Fibroblast of lung (primary cell): Measurements from ENCODE around the gene ZNF197. TPM values are rescaled to one million over a fixed set of nuclear protein-coding genes. Genes with fewer than 3 reads are reported as not detected.
A peak's percentile ranks its signal among the peaks of the same experiment; 100 is the strongest.

Experiments used
- DNase-seq, 2 donors: peaks; one replicate each; pipeline versions ENCODE4 v3.0.0 to v3.0.0-alpha.2; 2010; ENCODE audit warnings: low read depth in 2 of 2
- H2AFZ ChIP-seq: 2 replicates; pipeline ENCODE4 v1.5.1; 2012; ENCODE audit warnings: low read length, control low read depth, inconsistent platforms
- H3K27ac ChIP-seq: 2 replicates; pipeline ENCODE4 v1.5.1; 2011; ENCODE audit warnings: low read length, control low read depth; ENCODE audit not compliant: insufficient read depth
- H3K27me3 ChIP-seq: 2 replicates; pipeline ENCODE4 v1.5.1; 2011; ENCODE audit warnings: mild to moderate bottlenecking, low read length; ENCODE audit not compliant: control insufficient read depth, insufficient read depth
- H3K36me3 ChIP-seq: 2 replicates; pipeline ENCODE4 v1.5.1; 2011; ENCODE audit warnings: low read length; ENCODE audit not compliant: control insufficient read depth, insufficient read depth
- H3K4me1 ChIP-seq: 2 replicates; pipeline ENCODE4 v1.5.1; 2011; ENCODE audit warnings: low read length; ENCODE audit not compliant: control insufficient read depth, insufficient read depth; ENCODE audit errors: extremely low read depth
- H3K4me2 ChIP-seq: 2 replicates; pipeline ENCODE4 v1.5.1; 2011; ENCODE audit warnings: low read length, control low read depth; ENCODE audit not compliant: insufficient read depth; ENCODE audit errors: extremely low read depth
- H3K4me3 ChIP-seq, 4 experiments: fragments of 200-600 bp in 1 of 4; sonication (generic) in 1 of 4; replicated peaks in 1 of 4; 2 replicates each; pipeline ENCODE4 v1.5.1; 2011 to 2016; ENCODE audit warnings: low read length in 4 of 4, low read depth in 3 of 4, mild to moderate bottlenecking in 3 of 4, control low read depth in 2 of 4, inconsistent platforms in 1 of 4, mixed read lengths in 1 of 4; ENCODE audit not compliant: insufficient read depth in 1 of 4; ENCODE audit errors: control extremely low read depth in 1 of 4
- H3K79me2 ChIP-seq: 2 replicates; pipeline ENCODE4 v1.5.1; 2012; ENCODE audit warnings: mild to moderate bottlenecking, low read length, inconsistent platforms; ENCODE audit not compliant: control insufficient read depth, insufficient read depth
- H3K9ac ChIP-seq: 2 replicates; pipeline ENCODE4 v1.5.1; 2011; ENCODE audit warnings: mild to moderate bottlenecking, low read length, control low read depth; ENCODE audit not compliant: insufficient read depth
- H3K9me3 ChIP-seq: 2 replicates; pipeline ENCODE4 v1.5.1; 2012; ENCODE audit warnings: low read depth, low read length; ENCODE audit not compliant: control insufficient read depth, insufficient read depth
- H4K20me1 ChIP-seq: 2 replicates; pipeline ENCODE4 v1.5.1; 2011; ENCODE audit warnings: low read length; ENCODE audit not compliant: control insufficient read depth, insufficient read depth; ENCODE audit errors: extremely low read depth
- EZH2 ChIP-seq: IDR thresholded peaks from 2 replicates; pipeline ENCODE4 v1.5.1; 2012; ENCODE audit warnings: low read length, control low read depth, mild to moderate bottlenecking; ENCODE audit errors: missing control alignments
- polyA plus RNA-seq, 2 donors: library from polyadenylated mRNA; depleted of rRNA in 1 of 2; stranded (reverse) in 1 of 2; unstranded in 1 of 2; fragments of >200 nt; gene quantifications; 2 replicates each; pipeline ENCODE4 v1.2.1, GENCODE V29; 2011 to 2012; ENCODE audit warnings: missing spikeins in 1 of 2
- total RNA-seq: library from RNA; depleted of rRNA; stranded (reverse); fragments of >200 nt; gene quantifications from 2 replicates; pipeline ENCODE4 v1.2.1, GENCODE V29; 2014
- TF ChIP-seq, protein P1 (sequence below), 2 donors: IDR thresholded peaks in 1 of 2; conservative IDR thresholded peaks in 1 of 2; 1 replicate in 1 of 2; 2 replicates in 1 of 2; pipeline ENCODE4 v1.5.1; 2011 to 2012; ENCODE audit warnings: low read length in 2 of 2, control low read depth in 1 of 2, inconsistent platforms in 1 of 2, low read depth in 1 of 2, mild to moderate bottlenecking in 1 of 2

ZNF197 gene
- total and polyA plus RNA-seq, 2 donors (not counting 1 experiment from before 2014, with no cell fraction given): 9.3 to 20.8 TPM

GRCh38 chr3:44678480-44679116, 53.8 kb downstream of the ZNF197 start:
- no peaks in the 10 kb centered on the region for H4K20me1 ChIP-seq
- no peak for TF ChIP-seq EZH2
- TF ChIP-seq, protein P1, sequence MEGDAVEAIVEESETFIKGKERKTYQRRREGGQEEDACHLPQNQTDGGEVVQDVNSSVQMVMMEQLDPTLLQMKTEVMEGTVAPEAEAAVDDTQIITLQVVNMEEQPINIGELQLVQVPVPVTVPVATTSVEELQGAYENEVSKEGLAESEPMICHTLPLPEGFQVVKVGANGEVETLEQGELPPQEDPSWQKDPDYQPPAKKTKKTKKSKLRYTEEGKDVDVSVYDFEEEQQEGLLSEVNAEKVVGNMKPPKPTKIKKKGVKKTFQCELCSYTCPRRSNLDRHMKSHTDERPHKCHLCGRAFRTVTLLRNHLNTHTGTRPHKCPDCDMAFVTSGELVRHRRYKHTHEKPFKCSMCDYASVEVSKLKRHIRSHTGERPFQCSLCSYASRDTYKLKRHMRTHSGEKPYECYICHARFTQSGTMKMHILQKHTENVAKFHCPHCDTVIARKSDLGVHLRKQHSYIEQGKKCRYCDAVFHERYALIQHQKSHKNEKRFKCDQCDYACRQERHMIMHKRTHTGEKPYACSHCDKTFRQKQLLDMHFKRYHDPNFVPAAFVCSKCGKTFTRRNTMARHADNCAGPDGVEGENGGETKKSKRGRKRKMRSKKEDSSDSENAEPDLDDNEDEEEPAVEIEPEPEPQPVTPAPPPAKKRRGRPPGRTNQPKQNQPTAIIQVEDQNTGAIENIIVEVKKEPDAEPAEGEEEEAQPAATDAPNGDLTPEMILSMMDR (conservative IDR thresholded peaks at IDR 0.05 in 1 of 2, IDR thresholded peaks at IDR 0.05 in 1 of 2; ENCODE audit: low read depth in 1 of 2, low read length in 2 of 2): no peak
- H3K9ac ChIP-seq: no peak overlapping the region
- DNase-seq: no peak
- no peak overlapping the region for H3K27ac ChIP-seq
- H3K4me1 ChIP-seq: no peaks in the 10 kb centered on the region
- no peaks in the 10 kb centered on the region for H3K36me3 ChIP-seq
- H3K79me2 ChIP-seq: no peaks in the 10 kb centered on the region
- no peaks in the 10 kb centered on the region for H3K9me3 ChIP-seq
- no peak overlapping the region for H3K4me2 ChIP-seq
- no peaks in the 10 kb centered on the region for H3K27me3 ChIP-seq
- no peak overlapping the region for H2AFZ ChIP-seq
- H3K4me3 ChIP-seq: no peak overlapping the region

GRCh38 chr3:44680921-44681455, 56.2 kb downstream of the ZNF197 start:
- H3K27ac ChIP-seq: no peak overlapping the region
- H3K36me3 ChIP-seq: no peaks in the 10 kb centered on the region
- no peaks in the 10 kb centered on the region for H3K79me2 ChIP-seq
- no peak overlapping the region for H3K4me2 ChIP-seq
- H3K9me3 ChIP-seq: no peaks in the 10 kb centered on the region
- H4K20me1 ChIP-seq: no peaks in the 10 kb centered on the region
- no peaks in the 10 kb centered on the region for H3K27me3 ChIP-seq
- H3K4me3 ChIP-seq: no peak overlapping the region
- H2AFZ ChIP-seq: no peak overlapping the region
- H3K4me1 ChIP-seq: no peaks in the 10 kb centered on the region
- DNase-seq: peak in 1 of 2 donors; percentile 26
- no peak overlapping the region for H3K9ac ChIP-seq
- TF ChIP-seq, protein P1 (conservative IDR thresholded peaks at IDR 0.05 in 1 of 2, IDR thresholded peaks at IDR 0.05 in 1 of 2; ENCODE audit: low read depth in 1 of 2, low read length in 2 of 2): no peak
- TF ChIP-seq EZH2: no peak

DNA sequence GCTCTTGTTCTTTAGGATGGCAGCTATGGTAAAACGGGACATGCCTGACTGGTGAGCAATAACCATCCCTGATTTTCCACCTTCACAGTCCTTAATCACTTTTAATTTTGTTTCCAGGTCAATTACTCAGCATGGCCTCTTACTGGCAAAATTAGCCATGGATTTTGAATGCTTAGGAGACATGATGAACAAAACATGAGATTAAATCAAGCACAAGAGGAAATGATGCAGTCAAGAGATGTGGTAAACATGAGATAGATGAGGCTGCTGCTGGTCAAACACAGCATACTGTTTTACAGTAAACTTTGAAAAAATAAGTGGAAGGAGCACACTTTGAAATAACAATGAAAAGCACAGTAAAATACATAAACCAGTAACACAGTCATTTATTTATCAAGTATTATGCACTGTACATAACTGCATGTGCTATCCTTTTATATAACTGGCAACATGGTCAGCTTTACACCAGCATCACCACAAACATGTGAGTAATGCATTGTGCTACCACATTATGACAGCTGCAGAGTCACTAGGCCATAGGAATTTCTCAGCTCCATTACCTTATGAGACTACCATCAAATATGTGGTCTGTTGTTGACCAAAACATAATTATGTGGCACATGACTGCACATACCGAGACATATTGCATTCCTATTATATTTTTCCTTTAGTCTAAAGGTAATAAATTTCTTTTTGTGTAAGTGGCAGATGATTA, 57.5 kb downstream of the ZNF197 start:
- H3K4me1 ChIP-seq: no peaks in the 10 kb centered on the region
- no peak overlapping the region for H3K4me2 ChIP-seq
- no peaks in the 10 kb centered on the region for H4K20me1 ChIP-seq
- no peak overlapping the region for H2AFZ ChIP-seq
- H3K27me3 ChIP-seq: no peaks in the 10 kb centered on the region
- H3K79me2 ChIP-seq: no peaks in the 10 kb centered on the region
- H3K36me3 ChIP-seq: no peaks in the 10 kb centered on the region
- DNase-seq: peak in 1 of 2 donors; percentile 82
- H3K4me3 ChIP-seq: no peak overlapping the region
- no peak overlapping the region for H3K9ac ChIP-seq
- TF ChIP-seq, protein P1 (conservative IDR thresholded peaks at IDR 0.05 in 1 of 2, IDR thresholded peaks at IDR 0.05 in 1 of 2; ENCODE audit: low read depth in 1 of 2, low read length in 2 of 2): no peak
- TF ChIP-seq EZH2: no peak
- no peak overlapping the region for H3K27ac ChIP-seq
- no peaks in the 10 kb centered on the region for H3K9me3 ChIP-seq
